Progenitor cell of endocrine pancreas (in vitro differentiated cells): ENCODE data around the gene KCNN4. TPM values are rescaled to one million over a fixed set of nuclear protein-coding genes. Genes with fewer than 3 reads are reported as not detected.
"Not testable (repeated sequence)": the region's sequence is repeated elsewhere in the genome, so short reads cannot be mapped to it uniquely, and the experiment has no call there.

ENCODE experiments used
- DNase-seq: peaks from one replicate; pipeline ENCODE4 v3.0.0; 2021; ENCODE audit warnings: low spot score; ENCODE audit not compliant: unreplicated experiment
- H3K27ac Mint-ChIP-seq: 2 replicates; pipeline ENCODE4 v1.8.0; 2021; ENCODE audit warnings: mild to moderate bottlenecking, moderate library complexity, mixed read lengths
- H3K27me3 Mint-ChIP-seq: 2 replicates; pipeline ENCODE4 v1.8.0; 2021; ENCODE audit warnings: mixed read lengths
- H3K36me3 Mint-ChIP-seq: 2 replicates; pipeline ENCODE4 v1.8.0; 2022; ENCODE audit warnings: mixed read lengths; ENCODE audit not compliant: insufficient read depth
- H3K4me1 Mint-ChIP-seq: 2 replicates; pipeline ENCODE4 v1.8.0; 2021; ENCODE audit warnings: low read depth, mixed read lengths
- H3K4me3 Mint-ChIP-seq: 2 replicates; pipeline ENCODE4 v1.8.0; 2021; ENCODE audit warnings: low read depth, mild to moderate bottlenecking, moderate library complexity, mixed read lengths
- H3K9me3 Mint-ChIP-seq: 2 replicates; pipeline ENCODE4 v1.8.0; 2021; ENCODE audit warnings: low read depth, mixed read lengths
- CTCF ChIP-seq: fragments of 200-600 bp; sonication (generic); IDR thresholded peaks from one replicate; pipeline ENCODE4 v1.5.0; 2021; ENCODE audit warnings: antibody characterized with exemption, mild to moderate bottlenecking; ENCODE audit not compliant: unreplicated experiment
- total RNA-seq: library from RNA; stranded (reverse); gene quantifications from 2 replicates; pipeline ENCODE4 v1.2.1, GENCODE V29; 2021

KCNN4 gene
- total RNA-seq, 1 donor from 2014 or later, result 0.34 TPM

- H3K36me3 Mint-ChIP-seq, result no peaks in the 10 kb centered on the region
- no peak for DNase-seq
- TF ChIP-seq CTCF, result no peak
- H3K27ac Mint-ChIP-seq, result peak overlapping the region; percentile 2
- no peak overlapping the region for H3K4me3 Mint-ChIP-seq
- H3K9me3 Mint-ChIP-seq, result no peaks in the 10 kb centered on the region
- H3K4me1 Mint-ChIP-seq, result peaks cover 3% of the 10 kb centered on the region
- peaks cover 65% of the 10 kb centered on the region for H3K27me3 Mint-ChIP-seq
These were observed 12.3 kb downstream of the KCNN4 start for GRCh38 chr19:43768273-43769050.

- Mint-ChIP-seq H3K27ac (no peak overlapping the region), H3K4me3 (no peak overlapping the region), H3K9me3 (no peaks in the 10 kb centered on the region), H3K27me3 (peaks cover 62% of the 10 kb centered on the region), H3K36me3 (no peaks in the 10 kb centered on the region), H3K4me1 (peaks cover 3% of the 10 kb centered on the region)
- no peak for TF ChIP-seq CTCF
- no peak for DNase-seq
These were observed 13.0 kb downstream of the KCNN4 start for GRCh38 chr19:43767818-43768217.

- no peak overlapping the region for H3K4me3 Mint-ChIP-seq
- no peak overlapping the region for H3K27ac Mint-ChIP-seq
- H3K27me3 Mint-ChIP-seq, result peaks cover 57% of the 10 kb centered on the region
- no peaks in the 10 kb centered on the region for H3K9me3 Mint-ChIP-seq
- no peaks in the 10 kb centered on the region for H3K36me3 Mint-ChIP-seq
- no peak for TF ChIP-seq CTCF
- peaks cover 3% of the 10 kb centered on the region for H3K4me1 Mint-ChIP-seq
- no peak for DNase-seq
These were observed 13.5 kb downstream of the KCNN4 start for GRCh38 chr19:43767316-43767715.

GRCh38 chr19:43766755-43767043, 14.1 kb downstream of the KCNN4 start:
- Mint-ChIP-seq H3K4me3 (no peak overlapping the region), H3K27me3 (peaks cover 51% of the 10 kb centered on the region), H3K9me3 (no peaks in the 10 kb centered on the region), H3K36me3 (no peaks in the 10 kb centered on the region), H3K27ac (no peak overlapping the region), H3K4me1 (peaks cover 3% of the 10 kb centered on the region)
- no peak for DNase-seq
- no peak for TF ChIP-seq CTCF

GRCh38 chr19:43765109-43765876, 15.5 kb downstream of the KCNN4 start:
- no peak overlapping the region for H3K27ac Mint-ChIP-seq
- no peak for DNase-seq
- H3K4me1 Mint-ChIP-seq, result peaks cover 3% of the 10 kb centered on the region
- no peaks in the 10 kb centered on the region for H3K36me3 Mint-ChIP-seq
- peaks cover 40% of the 10 kb centered on the region for H3K27me3 Mint-ChIP-seq
- TF ChIP-seq CTCF, result no peak
- H3K9me3 Mint-ChIP-seq, result no peaks in the 10 kb centered on the region
- H3K4me3 Mint-ChIP-seq, result no peak overlapping the region

GRCh38 chr19:43764684-43765083, 16.1 kb downstream of the KCNN4 start:
- H3K27me3 Mint-ChIP-seq, result peaks cover 34% of the 10 kb centered on the region
- H3K27ac Mint-ChIP-seq, DNase-seq, H3K9me3 Mint-ChIP-seq, H3K4me3 Mint-ChIP-seq, H3K36me3 Mint-ChIP-seq, H3K4me1 Mint-ChIP-seq: not testable (repeated sequence)
